PFSK-1 (cell line): Measurements from ENCODE around the gene DEGS2.

Source experiments
- POLR2AphosphoS5 ChIP-seq: IDR thresholded peaks from 2 replicates; pipeline ENCODE4 v1.6.1; 2012; ENCODE audit warnings: low read depth, mild to moderate bottlenecking, control low read depth, low read length, moderate library complexity
- TAF1 ChIP-seq: IDR thresholded peaks from 2 replicates; pipeline ENCODE4 v1.6.1; 2012; ENCODE audit warnings: low read length, control low read depth, borderline replicate concordance; ENCODE audit not compliant: insufficient read depth

DNA sequence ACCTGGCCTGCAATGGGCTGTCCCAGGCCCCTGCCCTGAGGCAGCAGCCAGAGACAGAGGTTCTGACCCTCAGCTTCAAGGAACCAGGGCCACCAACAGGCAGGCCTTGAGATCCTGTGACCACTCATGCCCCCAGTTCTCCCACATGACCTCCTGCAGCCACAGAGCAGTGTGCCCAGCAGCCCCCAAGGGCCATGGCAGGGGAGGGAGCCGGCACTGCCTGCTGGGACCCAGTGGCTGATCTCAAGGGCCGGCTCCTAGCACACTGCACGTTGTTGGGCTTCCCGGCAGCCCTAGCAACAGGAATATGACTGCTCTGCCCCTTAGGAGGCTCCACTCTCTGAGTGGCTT, 14.8 kb downstream of the DEGS2 start:
- TF ChIP-seq TAF1 = no peak
- TF ChIP-seq POLR2AphosphoS5 = no peak
